GOT3 (cell line): ENCODE results near the gene TCERG1L.
"Not testable (repeated sequence)": the region's sequence is repeated elsewhere in the genome, so short reads cannot be mapped to it uniquely, and the experiment has no call there.

ENCODE experiments used
- DNase-seq: peaks from one replicate; lab custom pipeline; 2025; ENCODE audit warnings: mixed read lengths; lab: John Stamatoyannopoulos, UW

The TCERG1L gene

DNA sequence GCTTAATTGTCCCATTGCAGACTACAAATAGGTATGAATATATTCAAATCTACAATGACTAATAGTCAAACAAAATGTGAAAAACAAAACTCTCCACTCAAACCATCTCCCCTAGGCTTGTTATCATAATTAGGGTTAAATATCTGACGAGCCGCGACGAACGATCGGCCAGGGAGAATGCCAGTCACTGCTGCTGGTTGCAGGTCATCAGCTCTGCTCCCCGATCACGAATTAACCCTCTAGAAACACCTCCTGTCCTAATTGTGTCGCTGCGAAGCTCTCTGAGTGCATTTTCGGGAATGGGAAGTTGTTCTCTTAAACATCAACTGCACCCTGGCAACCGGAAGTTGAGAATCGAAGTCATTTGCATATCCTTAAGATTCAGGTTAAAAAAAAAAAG is 167.3 kb downstream of the TCERG1L start:
- DNase-seq: no peak

GRCh38 chr10:131143425-131144165 is 167.9 kb downstream of the TCERG1L start:
- DNase-seq: no peak

GRCh38 chr10:131142517-131143380 is 168.8 kb downstream of the TCERG1L start:
- DNase-seq: no peak

- DNase-seq: no peak
Measured at GRCh38 chr10:131141645-131142516, 169.6 kb downstream of the TCERG1L start.

DNA sequence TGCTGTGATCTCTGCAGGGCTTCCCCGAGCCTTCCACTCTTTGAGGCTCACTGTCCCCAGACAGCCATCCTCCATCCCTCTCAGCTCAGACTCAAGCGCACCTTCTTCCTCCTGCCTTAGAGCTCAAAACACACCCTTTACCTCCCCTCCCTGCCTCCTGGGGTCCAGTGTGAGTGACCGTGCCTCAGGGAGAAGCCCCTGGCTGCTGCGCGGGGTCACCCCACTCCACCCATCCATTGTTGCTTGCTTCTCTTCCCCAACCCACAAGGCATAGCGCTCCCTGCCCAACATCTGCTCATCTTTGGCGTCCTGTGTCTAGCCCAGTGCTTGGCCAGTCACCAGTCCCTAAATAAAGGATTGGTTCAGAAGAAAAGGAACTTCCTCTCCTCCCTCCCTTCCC is 170.3 kb downstream of the TCERG1L start:
- DNase-seq: no peak

DNA sequence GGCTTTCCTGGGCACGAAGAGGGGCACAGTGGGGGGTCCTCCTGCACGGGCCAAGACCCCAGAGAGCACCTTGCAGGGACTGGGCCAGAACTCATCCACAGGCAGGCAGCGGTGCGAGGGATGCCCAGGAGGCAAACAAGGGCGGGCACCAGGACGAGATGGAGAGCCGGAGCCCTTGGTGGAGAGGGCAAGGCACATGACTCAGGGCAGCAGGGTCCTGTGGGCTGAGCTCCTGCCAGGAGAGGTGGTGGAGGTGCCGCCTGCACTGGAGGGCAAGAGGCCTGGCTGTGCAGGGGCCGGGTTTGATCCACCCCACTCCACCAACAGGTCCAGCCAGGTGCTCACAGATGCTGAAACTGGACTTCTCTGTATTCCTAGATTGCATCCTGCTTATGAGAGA is 170.9 kb downstream of the TCERG1L start:
- DNase-seq: no peak

- no peak for DNase-seq
Measured at GRCh38 chr10:131137223-131137622, 174.3 kb downstream of the TCERG1L start.

DNA sequence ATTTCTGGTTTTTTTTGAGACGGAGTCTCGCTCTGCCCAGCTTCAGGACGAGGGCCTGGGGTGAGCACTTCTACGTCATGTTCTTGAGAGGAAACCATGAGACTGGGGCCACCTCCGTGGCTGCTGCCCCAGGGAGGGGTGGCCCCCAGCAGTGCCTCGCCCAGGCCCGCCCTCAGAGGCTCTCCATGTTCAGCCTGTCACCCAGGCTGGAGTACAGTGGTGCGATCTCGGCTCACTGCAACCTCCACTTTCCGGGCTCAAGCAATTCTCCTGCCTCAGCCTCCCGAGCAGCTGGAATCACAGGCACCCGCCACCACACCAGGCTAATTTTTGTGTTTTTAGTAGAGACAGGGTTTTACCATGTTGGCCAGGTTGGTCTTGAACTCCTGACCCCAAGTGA is 175.2 kb downstream of the TCERG1L start:
- not testable (repeated sequence) for DNase-seq

DNA sequence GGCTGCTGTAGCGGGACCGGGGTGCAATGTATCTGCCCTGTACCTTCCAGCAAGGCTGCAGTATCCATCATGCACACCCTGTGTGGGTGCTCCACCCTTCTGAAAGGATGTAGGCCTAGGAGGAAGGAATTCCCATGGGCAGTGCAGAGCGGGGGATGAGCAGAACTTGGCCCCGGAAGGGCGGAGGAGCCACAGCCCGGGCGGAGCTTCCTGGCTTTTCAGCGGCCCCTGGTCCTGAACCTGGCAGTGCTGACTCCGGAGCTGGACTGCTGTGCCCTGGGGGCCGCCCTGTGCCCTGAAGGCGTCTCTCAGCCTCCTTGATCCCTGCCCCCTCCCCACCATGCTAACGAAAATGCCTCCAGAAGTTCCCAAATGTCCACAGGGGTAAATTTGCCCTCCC is 175.8 kb downstream of the TCERG1L start:
- DNase-seq: no peak

GRCh38 chr10:131134651-131135050 is 176.9 kb downstream of the TCERG1L start:
- no peak for DNase-seq

DNA sequence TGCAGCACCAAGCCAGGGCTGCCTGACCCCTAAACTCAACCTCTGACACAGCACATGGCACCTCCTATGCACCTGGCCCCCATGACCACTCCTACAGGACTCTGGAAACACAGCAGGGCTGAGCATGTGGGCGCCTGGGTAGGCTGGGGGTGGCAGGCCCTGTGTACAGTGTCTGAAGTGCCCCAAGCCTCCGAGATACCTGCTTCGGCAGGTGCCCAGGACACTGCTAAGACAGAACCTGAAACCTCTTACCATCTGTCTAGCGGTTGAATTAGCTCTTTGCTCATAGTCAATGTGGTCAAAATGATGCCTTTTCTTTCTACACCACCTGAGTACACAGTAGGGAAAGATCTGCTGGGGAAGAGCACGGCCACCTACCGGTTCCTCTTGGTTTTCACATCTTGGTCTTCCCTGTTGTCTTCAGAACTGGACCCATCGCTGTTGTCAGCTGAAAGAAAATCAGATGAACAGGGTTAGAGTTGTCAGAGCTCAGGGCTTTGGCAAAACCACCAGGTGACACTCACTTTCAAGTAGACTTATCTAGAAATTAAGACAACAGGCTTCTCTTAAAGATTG is 177.4 kb downstream of the TCERG1L start:
- no peak for DNase-seq

GRCh38 chr10:131132681-131133080 is 178.8 kb downstream of the TCERG1L start:
- DNase-seq: no peak

DNA sequence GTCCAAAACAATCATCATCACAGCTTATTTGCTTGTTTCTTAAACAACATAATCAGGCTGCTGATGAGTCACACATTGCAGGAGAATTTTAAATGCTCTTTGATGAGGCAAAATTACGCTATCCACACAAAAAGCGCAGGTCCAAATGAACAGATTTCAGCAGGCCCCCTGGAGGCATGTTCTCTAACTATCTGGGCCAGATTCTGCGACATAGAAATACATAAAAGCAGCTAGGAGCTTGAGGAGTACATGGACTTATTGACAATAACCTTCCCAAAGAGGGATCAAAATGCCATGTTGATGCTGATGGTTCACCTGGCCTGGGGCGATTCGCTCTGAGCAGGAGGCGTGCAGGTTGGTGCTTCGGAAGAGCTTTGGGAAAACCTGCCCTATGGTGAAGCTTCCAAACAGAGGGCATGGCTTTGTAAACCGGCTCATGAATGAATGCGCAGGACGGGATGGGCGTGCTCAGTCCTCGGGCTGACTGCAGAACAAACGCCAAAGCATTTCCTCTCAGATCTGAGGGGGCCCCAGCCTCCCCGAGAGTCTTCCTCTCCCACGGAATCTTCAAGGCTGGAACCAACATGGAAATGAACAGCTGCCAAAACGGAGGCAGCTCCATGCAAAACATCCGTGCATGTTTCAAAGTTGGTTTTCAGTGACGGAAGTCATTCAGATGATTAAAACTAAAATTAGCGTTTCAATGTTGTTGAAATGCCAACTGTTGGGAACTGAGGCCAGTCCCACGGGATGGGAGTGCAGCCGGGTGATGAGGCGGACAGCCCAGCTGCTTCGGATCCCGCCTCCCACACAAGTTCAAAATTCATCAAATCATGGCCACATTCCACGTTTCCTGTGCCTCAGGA is 179.6 kb downstream of the TCERG1L start:
- DNase-seq: no peak

- no peak for DNase-seq
Measured at GRCh38 chr10:131130025-131130424, 181.5 kb downstream of the TCERG1L start.

GRCh38 chr10:131129544-131129943 is 182.0 kb downstream of the TCERG1L start:
- DNase-seq: no peak

- no peak for DNase-seq
Measured at GRCh38 chr10:131128731-131129130, 182.8 kb downstream of the TCERG1L start.

- no peak for DNase-seq
Measured at GRCh38 chr10:131127610-131128009, 183.9 kb downstream of the TCERG1L start.

- DNase-seq: no peak
Measured at GRCh38 chr10:131127138-131127589, 184.4 kb downstream of the TCERG1L start.

DNA sequence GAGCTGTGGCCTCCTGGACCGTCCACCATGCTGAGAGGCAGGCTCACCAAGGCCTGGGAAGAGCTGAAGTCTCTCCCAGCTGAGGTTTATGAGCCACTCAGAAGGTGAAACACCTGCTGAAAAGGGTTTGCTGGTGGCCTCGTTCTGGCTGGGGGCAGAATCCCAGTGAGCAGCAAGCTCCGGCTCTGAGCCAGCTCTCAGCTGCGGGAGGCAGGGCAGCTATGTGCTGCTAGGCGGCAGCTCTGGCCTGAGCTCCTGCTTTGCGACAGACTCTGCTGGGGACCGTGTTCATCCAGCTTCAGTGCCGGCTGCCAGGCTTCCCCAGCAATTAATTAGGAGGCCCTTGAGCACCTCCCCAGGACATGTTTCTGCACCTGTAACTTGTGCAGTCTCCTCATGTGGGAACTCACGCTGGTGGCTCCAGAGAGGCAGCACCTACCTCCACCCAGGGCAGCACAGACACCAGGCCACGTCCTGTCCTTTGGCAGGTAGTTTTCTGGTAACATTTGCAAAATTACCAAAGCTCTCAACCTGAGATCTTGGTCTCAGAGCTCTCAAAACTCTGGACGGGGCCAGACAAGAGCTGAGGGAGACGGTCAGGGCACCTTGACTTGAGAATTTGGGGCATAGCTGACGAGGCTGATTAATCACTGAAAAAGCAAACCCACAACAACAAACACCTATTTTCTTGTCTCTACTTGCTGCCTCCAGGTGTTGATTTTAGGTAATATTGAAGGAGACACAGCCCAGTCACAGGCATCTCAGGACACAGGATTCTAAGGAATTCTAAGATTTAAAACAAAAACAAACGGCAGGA is 185.0 kb downstream of the TCERG1L start:
- no peak for DNase-seq
